Esophagus muscularis mucosa (tissue), 4 donors: ENCODE measurements around the gene ZSCAN10. TPM values are rescaled to one million over a fixed set of nuclear protein-coding genes. Genes with fewer than 3 reads are reported as not detected.

ENCODE experiments used
- DNase-seq: peaks from one replicate; pipeline ENCODE4 v3.0.0-alpha.2; 2017; ENCODE audit errors: extremely low spot score
- H3K27ac ChIP-seq, 4 donors: fragments of 200-600 bp; sonication (generic); replicated peaks in 1 of 4; 1 replicate in 3 of 4; 2 replicates in 1 of 4; pipeline ENCODE4 v1.5.1; 2016 to 2019; ENCODE audit warnings: mild to moderate bottlenecking in 1 of 4
- H3K27me3 ChIP-seq, 4 donors: fragments of 200-600 bp; sonication (generic); one replicate each; pipeline versions ENCODE4 v1.5.1 to v1.6.0; 2016 to 2019
- H3K36me3 ChIP-seq, 4 donors: fragments of 200-600 bp; sonication (generic); one replicate each; pipeline ENCODE4 v1.5.1; 2016 to 2019
- H3K4me1 ChIP-seq, 4 donors: fragments of 200-600 bp; sonication (generic); one replicate each; pipeline ENCODE4 v1.5.1; 2016 to 2019
- H3K4me3 ChIP-seq, 4 donors: fragments of 200-600 bp; sonication (generic); 1 replicate in 2 of 4; 2 replicates in 2 of 4; pipeline ENCODE4 v1.5.1; 2016 to 2019; ENCODE audit warnings: mild to moderate bottlenecking in 4 of 4, moderate library complexity in 1 of 4
- H3K9me3 ChIP-seq, 4 donors: fragments of 200-600 bp; sonication (generic); 1 replicate in 3 of 4; 2 replicates in 1 of 4; pipeline ENCODE4 v1.5.1; 2016 to 2019
- EP300 ChIP-seq: sonication (generic); formaldehyde crosslinking; IDR thresholded peaks from one replicate; pipeline ENCODE4 v1.6.1; 2017; ENCODE audit warnings: antibody characterized with exemption
- POLR2A ChIP-seq: fragments of 450-650 bp; IDR thresholded peaks from one replicate; pipeline ENCODE4 v1.6.1; 2017; ENCODE audit warnings: antibody characterized with exemption, moderate library complexity, mild to moderate bottlenecking, low read depth
- POLR2AphosphoS5 ChIP-seq, 2 donors: sonication (generic); formaldehyde crosslinking; IDR thresholded peaks; one replicate each; pipeline ENCODE4 v1.6.1; 2017; ENCODE audit warnings: antibody characterized with exemption in 2 of 2
- WGBS: methylation state at CpG from one replicate; pipeline ENCODE4 v1.1.5; 2018; 5-methylcytosine and 5-hydroxymethylcytosine counted together
- intact Hi-C: fragments of 100-400 bp; cut with DNase I; formaldehyde crosslinking; loops from one replicate; pipeline ENCODE4 v1.15.1; 2023
- total RNA-seq, 4 donors: library from RNA; depleted of rRNA; stranded (reverse); fragments of >200 nt; gene quantifications; one replicate each; pipeline versions ENCODE4 v1.1.0 to v1.2.1, GENCODE V29; 2016
- TF ChIP-seq, protein P1 (sequence below), 3 experiments: fragments of 200-600 bp in 2 of 3; fragments of 450-650 bp in 1 of 3; sonication (generic) in 2 of 3; IDR thresholded peaks; one replicate each; pipeline ENCODE4 v1.5.1; 2017 to 2019; ENCODE audit warnings: antibody characterized with exemption in 3 of 3, mild to moderate bottlenecking in 2 of 3, moderate library complexity in 1 of 3

ZSCAN10 gene
- not detected for total RNA-seq

- no peak for DNase-seq
- H3K27me3 ChIP-seq: peaks cover 0 to 75% (median 4%) of the 10 kb centered on the region in 4 donors
- no peaks in the 10 kb centered on the region for H3K9me3 ChIP-seq
- intact Hi-C loops: no loop called here
- H3K4me3 ChIP-seq: peak within 1 kb of the TSS; percentile 5 to 33 (median 22)
- peaks cover 13 to 31% (median 23%) of the 10 kb centered on the region in 4 donors for H3K4me1 ChIP-seq
- WGBS: 49% methylated on average over 13 of the region's 21 CpGs
- H3K36me3 ChIP-seq: no peaks in the 10 kb centered on the region
- no peak within 1 kb of the TSS for H3K27ac ChIP-seq
- no peak for TF ChIP-seq POLR2AphosphoS5 (IDR thresholded peaks at IDR 0.05)
- no peak for TF ChIP-seq POLR2A
- TF ChIP-seq EP300: no peak
- TF ChIP-seq, protein P1, sequence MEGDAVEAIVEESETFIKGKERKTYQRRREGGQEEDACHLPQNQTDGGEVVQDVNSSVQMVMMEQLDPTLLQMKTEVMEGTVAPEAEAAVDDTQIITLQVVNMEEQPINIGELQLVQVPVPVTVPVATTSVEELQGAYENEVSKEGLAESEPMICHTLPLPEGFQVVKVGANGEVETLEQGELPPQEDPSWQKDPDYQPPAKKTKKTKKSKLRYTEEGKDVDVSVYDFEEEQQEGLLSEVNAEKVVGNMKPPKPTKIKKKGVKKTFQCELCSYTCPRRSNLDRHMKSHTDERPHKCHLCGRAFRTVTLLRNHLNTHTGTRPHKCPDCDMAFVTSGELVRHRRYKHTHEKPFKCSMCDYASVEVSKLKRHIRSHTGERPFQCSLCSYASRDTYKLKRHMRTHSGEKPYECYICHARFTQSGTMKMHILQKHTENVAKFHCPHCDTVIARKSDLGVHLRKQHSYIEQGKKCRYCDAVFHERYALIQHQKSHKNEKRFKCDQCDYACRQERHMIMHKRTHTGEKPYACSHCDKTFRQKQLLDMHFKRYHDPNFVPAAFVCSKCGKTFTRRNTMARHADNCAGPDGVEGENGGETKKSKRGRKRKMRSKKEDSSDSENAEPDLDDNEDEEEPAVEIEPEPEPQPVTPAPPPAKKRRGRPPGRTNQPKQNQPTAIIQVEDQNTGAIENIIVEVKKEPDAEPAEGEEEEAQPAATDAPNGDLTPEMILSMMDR (IDR thresholded peaks at IDR 0.05): no peak
Measured at GRCh38 chr16:3098459-3099394, at the start of gene ZSCAN10. Gene ZSCAN10 (minus strand): TSS chr16:3099294. CDS start chr16:3092937, 6,357 bp downstream.

DNA sequence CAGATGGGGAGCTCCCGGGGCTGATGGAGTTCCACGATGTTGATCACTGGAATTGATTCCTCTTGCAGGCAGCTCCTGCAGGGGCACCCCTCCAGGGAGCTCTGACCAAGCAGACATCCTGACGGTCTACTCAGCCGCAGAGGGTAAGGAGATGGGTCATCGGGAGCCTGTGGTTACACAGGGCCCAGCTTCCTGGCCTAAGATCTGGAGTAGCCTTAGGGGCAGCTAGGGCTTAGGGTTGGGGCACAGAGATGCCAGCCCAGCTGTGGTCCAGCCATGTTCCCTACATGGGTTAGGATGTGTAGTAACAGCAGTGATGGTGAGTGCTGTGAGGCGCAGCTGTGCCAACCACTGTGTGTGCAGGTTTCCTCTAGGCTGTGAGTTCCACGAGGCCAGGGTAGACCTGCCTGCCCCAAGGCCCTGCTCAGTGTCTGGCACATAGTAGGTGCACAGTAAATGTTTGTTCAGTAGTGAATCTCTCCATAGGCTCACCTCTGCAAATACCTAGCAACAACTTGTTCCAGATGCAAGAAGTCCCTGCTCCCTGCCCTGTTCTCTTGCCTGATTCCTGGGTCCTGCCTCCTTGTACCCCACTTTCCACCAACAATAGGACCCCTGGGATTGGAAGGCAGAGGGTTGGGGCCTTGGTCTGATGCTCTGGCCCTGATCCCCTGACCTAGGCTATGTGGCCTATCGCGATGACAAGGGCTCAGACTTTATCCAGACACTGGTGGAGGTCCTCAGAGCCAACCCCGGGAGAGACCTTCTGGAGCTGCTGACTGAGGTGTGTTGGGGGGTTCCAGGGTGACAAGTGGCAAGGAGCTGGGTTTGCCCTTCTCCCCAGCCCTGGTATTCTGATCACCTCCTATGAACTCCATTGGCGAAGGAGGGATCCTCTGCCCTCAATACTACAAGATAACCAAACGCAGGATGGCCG lies 49.4 kb upstream of the ZSCAN10 start:
- peaks cover 25 to 39% (median 36%) of the 10 kb centered on the region in 4 donors for H3K4me1 ChIP-seq
- peak overlapping the region in 1 of 4 donors; percentile 91 for H3K27ac ChIP-seq
- H3K4me3 ChIP-seq: no peak overlapping the region
- H3K9me3 ChIP-seq: no peaks in the 10 kb centered on the region
- no peak for DNase-seq
- WGBS: 97% methylated on average over 12 of the region's 13 CpGs
- no peak for TF ChIP-seq POLR2A
- intact Hi-C loops: no loop called here
- no peaks in the 10 kb centered on the region for H3K27me3 ChIP-seq
- no peaks in the 10 kb centered on the region for H3K36me3 ChIP-seq

- H3K4me3 ChIP-seq: no peak overlapping the region
- TF ChIP-seq, protein P1 (IDR thresholded peaks at IDR 0.05): no peak
- no peak for TF ChIP-seq EP300
- no peak for TF ChIP-seq POLR2A
- TF ChIP-seq POLR2AphosphoS5 (IDR thresholded peaks at IDR 0.05): no peak
- H3K9me3 ChIP-seq: no peaks in the 10 kb centered on the region
- intact Hi-C loops: no loop called here
- H3K36me3 ChIP-seq: peaks cover 0 to 5% (median 3%) of the 10 kb centered on the region in 4 donors
- 90% methylated on average over 4 of the region's 5 CpGs for whole genome bisulfite sequencing
- H3K27me3 ChIP-seq: no peaks in the 10 kb centered on the region
- H3K27ac ChIP-seq: no peak overlapping the region
- DNase-seq: no peak
- peaks cover 30 to 38% (median 35%) of the 10 kb centered on the region in 4 donors for H3K4me1 ChIP-seq
Measured at GRCh38 chr16:3147757-3148104, 48.6 kb upstream of the ZSCAN10 start.

DNA sequence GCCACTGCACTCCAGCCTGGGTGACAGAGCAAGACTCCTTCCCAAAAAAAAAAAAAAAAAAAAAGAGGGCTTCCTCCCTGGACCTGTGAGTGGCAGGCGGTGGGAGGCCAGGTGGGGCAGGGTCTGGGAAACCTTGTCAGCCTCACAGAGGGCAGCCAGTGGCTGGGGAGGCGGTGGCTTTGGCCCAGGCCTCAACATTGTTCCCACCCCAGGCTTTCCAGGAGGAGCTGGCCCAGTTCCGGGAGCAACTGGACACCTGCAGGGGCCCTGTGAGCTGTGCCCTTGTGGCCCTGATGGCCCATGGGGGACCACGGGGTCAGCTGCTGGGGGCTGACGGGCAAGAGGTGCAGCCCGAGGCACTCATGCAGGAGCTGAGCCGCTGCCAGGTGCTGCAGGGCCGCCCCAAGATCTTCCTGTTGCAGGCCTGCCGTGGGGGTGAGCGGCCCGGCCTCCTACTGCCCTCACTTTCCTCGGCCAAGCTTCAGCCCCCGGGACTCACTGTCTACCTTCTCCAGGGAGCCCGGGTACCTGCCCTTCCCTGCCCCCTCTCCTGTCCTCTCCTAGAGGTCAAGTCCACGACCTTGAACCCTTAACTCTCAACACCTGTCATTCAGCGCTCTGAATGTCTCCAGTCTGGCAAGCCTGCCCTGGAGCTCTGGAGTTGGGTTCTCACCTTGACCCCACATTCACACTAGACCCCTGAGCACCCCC lies 48.1 kb upstream of the ZSCAN10 start:
- TF ChIP-seq EP300 (no peak), POLR2A (no peak), POLR2AphosphoS5 (IDR thresholded peaks at IDR 0.05) (no peak)
- TF ChIP-seq, protein P1 (IDR thresholded peaks at IDR 0.05): no peak
- intact Hi-C loops: no loop called here
- no peak overlapping the region for H3K4me3 ChIP-seq

More for the DNA sequence above, 48.1 kb upstream of the ZSCAN10 start:
- H3K36me3 ChIP-seq: peaks cover 4 to 10% (median 8%) of the 10 kb centered on the region in 4 donors
- 96% methylated on average over 12 of the region's 16 CpGs for WGBS
- H3K9me3 ChIP-seq: no peaks in the 10 kb centered on the region
- H3K4me1 ChIP-seq: peaks cover 30 to 33% (median 31%) of the 10 kb centered on the region in 4 donors
- H3K27me3 ChIP-seq: no peaks in the 10 kb centered on the region
- no peak overlapping the region for H3K27ac ChIP-seq
- DNase-seq: no peak
